Colonic mucosa (tissue), 4 donors: Measurements from ENCODE around the gene TECPR1. TPM values are rescaled to one million over a fixed set of nuclear protein-coding genes. Genes with fewer than 3 reads are reported as not detected.

Experiments used
- DNase-seq: peaks from one replicate; pipeline ENCODE4 v3.0.0-alpha.2; 2020
- H3K27ac ChIP-seq: fragments of 200-600 bp; one replicate; pipeline ENCODE4 v1.8.0; 2021
- H3K27me3 ChIP-seq: fragments of 200-600 bp; one replicate; pipeline ENCODE4 v1.8.0; 2021
- H3K36me3 ChIP-seq: fragments of 200-600 bp; one replicate; pipeline ENCODE4 v1.8.0; 2021
- H3K4me1 ChIP-seq: fragments of 200-600 bp; one replicate; pipeline ENCODE4 v1.8.0; 2021; ENCODE audit warnings: mild to moderate bottlenecking
- H3K4me3 ChIP-seq: fragments of 200-600 bp; one replicate; pipeline ENCODE4 v1.8.0; 2021
- H3K9ac ChIP-seq, 2 donors: one replicate each; pipeline ENCODE4 v1.7.0; 2013; ENCODE audit warnings: control low read depth in 2 of 2, low read depth in 2 of 2, low read length in 2 of 2
- H3K9me3 ChIP-seq: fragments of 200-600 bp; one replicate; pipeline ENCODE4 v1.8.0; 2021
- intact Hi-C: fragments of 100-400 bp; cut with DNase I; formaldehyde crosslinking; loops from one replicate; pipeline ENCODE4 v1.14.1; 2022
- total RNA-seq, 2 donors: library from RNA; stranded (reverse); fragmentation: NEBNext Ultra II Directional in 1 of 2; extraction: Animal tissue kit (Norgen Biotek cat#: 25700) in 1 of 2; gene quantifications; one replicate each; pipeline ENCODE4 v1.2.1, GENCODE V29; 2021
- TF ChIP-seq, protein P1 (sequence below): fragments of 200-600 bp; IDR thresholded peaks from one replicate; pipeline ENCODE4 v1.8.0; 2022; ENCODE audit warnings: antibody characterized with exemption, mild to moderate bottlenecking
- donor health status: healthy.
- donor health status: DM: no; HTN: no; CAD: no.
- donor health status: DM: no; HTN: no; CAD: no.

The TECPR1 gene, protein sequence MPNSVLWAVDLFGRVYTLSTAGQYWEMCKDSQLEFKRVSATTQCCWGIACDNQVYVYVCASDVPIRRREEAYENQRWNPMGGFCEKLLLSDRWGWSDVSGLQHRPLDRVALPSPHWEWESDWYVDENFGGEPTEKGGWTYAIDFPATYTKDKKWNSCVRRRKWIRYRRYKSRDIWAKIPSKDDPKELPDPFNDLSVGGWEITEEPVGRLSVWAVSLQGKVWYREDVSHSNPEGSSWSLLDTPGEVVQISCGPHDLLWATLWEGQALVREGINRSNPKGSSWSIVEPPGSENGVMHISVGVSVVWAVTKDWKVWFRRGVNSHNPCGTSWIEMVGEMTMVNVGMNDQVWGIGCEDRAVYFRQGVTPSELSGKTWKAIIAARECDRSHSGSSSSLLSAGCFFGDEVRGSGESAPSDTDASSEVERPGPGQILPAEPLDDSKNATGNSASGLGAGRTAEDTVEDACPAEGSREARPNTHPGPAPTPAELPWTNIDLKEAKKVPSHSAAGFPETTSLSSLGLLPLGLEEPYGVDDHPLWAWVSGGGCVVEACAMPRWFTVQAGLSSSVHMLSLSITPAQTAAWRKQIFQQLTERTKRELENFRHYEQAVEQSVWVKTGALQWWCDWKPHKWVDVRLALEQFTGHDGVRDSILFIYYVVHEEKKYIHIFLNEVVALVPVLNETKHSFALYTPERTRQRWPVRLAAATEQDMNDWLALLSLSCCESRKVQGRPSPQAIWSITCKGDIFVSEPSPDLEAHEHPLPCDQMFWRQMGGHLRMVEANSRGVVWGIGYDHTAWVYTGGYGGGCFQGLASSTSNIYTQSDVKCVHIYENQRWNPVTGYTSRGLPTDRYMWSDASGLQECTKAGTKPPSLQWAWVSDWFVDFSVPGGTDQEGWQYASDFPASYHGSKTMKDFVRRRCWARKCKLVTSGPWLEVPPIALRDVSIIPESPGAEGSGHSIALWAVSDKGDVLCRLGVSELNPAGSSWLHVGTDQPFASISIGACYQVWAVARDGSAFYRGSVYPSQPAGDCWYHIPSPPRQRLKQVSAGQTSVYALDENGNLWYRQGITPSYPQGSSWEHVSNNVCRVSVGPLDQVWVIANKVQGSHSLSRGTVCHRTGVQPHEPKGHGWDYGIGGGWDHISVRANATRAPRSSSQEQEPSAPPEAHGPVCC
- 10 to 100 TPM; 20.3 to 44.5 TPM for total RNA-seq

DNA sequence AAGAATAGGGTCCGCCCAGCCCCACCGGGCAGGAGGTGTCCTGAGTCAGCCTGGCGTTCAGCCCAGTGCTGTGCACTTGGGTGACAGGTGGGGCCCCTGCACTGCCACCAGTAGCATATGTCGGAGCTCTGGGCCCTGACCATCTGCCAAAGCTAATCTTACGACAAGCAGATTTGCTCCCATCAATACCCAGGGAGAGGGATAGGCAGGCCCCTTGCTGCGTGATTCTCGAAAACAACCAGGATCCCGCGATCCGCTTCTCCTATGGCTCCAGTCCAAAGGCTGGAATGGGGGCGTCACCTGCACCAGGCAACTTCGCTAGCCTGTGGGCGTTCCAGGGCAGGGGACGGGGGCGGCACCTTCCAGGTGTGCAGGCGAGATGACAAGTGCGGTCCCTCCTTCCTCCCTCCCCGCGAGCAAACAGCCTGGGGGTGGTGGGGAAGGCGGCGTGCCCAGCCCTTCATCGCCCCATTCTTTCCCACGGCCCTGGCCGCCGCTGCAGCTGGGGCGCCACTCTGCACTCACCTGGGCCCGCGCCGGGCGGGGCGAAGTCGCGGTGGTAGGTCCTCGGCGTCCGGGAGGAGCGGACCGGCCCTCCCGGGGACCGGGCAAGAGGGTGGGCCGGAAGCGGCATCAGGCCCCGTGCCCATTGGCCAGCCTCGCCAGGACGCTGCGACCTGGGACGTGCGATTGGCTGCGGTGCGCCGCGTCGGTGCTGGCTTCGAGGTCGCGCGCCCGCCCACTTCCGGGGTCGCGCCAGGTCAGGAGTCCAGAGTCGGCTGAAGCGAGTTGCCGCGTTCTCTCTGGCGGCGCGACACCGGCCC lies at the start of gene TECPR1:
Gene TECPR1 (minus strand): TSS at position 632 of the 824 bp plus-strand sequence. CDS start 6,086 bp downstream, outside the sequence.
- DNase-seq, result peak; percentile 96
- Histone ChIP-seq H3K9me3 (no peaks in the 10 kb centered on the region), H3K27me3 (no peaks in the 10 kb centered on the region), H3K4me3 (peak within 1 kb of the TSS; percentile 70), H3K9ac (peak within 1 kb of the TSS; percentile 82 to 93), H3K27ac (peak within 1 kb of the TSS; percentile 88), H3K36me3 (no peaks in the 10 kb centered on the region), H3K4me1 (peaks cover 8% of the 10 kb centered on the region)
- TF ChIP-seq, protein P1, sequence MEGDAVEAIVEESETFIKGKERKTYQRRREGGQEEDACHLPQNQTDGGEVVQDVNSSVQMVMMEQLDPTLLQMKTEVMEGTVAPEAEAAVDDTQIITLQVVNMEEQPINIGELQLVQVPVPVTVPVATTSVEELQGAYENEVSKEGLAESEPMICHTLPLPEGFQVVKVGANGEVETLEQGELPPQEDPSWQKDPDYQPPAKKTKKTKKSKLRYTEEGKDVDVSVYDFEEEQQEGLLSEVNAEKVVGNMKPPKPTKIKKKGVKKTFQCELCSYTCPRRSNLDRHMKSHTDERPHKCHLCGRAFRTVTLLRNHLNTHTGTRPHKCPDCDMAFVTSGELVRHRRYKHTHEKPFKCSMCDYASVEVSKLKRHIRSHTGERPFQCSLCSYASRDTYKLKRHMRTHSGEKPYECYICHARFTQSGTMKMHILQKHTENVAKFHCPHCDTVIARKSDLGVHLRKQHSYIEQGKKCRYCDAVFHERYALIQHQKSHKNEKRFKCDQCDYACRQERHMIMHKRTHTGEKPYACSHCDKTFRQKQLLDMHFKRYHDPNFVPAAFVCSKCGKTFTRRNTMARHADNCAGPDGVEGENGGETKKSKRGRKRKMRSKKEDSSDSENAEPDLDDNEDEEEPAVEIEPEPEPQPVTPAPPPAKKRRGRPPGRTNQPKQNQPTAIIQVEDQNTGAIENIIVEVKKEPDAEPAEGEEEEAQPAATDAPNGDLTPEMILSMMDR, result no peak
- intact Hi-C loops, result no loop called here

DNA sequence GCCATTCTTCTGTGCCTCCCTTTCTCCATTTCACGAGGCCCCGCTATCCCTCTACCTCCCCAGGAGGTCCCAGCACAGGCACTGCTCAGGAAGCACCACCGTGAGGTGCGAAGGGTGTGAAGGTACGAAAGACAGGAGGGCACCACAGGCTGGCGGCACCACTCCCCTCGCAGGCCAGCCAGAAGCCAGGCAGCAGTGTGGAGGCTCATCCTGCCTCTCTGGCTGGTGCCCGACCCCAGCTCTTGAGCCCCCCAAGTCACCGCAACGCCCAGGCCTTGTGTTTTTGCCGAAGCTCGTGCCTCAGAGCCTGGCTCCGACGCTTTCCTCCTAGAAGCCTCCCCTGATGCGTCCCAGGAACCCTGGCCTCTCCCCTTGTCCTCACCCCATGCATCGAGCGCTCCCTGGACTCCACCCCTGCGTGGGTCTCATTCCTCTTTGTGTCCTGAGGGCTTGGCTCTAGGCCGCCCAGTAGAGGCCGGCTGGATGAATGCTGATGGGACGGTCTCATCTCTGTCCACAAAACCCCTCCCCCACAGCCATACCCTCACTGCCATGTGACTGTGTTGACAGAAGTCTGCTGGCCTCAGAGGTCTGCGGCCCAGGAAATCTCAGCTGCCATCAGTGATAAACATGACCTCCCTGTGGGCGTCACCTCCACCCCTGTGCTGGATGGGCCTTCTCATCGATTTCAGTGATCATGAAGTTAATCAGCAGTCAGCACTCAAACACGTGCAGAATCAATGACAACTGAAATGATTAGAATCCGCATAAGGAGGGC lies 48.8 kb upstream of the TECPR1 start:
- H3K27ac ChIP-seq, result no peak overlapping the region
- no peaks in the 10 kb centered on the region for H3K36me3 ChIP-seq

DNA sequence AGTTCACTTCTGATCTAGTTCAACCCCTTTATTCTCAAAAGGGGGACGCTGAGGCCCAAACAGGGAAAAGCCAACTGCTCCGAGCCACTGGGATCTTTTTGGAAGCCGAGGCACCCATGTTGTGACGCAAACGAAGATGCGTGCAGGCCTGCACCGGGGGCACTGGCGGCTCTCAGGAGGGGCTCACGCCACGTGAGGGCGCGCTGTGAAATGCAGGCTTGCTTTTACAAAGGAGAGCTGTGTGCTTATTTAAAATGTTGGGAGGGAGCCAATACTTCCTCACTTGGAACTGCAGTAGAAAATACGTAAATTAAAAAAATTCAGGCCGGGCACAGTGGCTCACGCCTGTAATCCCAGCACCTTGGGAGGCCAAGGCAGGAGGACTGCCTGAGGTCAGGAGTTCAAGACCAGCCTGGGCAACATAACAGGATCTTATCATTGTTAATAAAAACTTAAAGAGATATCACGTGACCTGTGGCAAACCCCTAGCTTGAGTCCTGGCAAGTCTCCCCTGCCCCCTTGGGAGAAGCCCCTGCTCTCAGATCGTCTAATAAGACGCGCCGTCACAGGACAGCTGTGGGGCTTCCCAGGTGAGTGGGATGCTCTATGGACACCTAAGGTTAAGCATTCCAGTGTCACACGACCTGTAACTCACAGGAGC lies 45.7 kb upstream of the TECPR1 start:
- TF ChIP-seq, protein P1, result no peak
- no peak for DNase-seq
- H3K36me3 ChIP-seq, result no peaks in the 10 kb centered on the region

More for the DNA sequence above, 48.8 kb upstream of the TECPR1 start:
- TF ChIP-seq, protein P1, result no peak
- intact Hi-C loops, result loop anchor here (10.0 kb wide), 1 partner anchor 244 kb away; no protein-coding TSS in a partner anchor
- H3K27me3 ChIP-seq, result no peaks in the 10 kb centered on the region
- no peak overlapping the region for H3K9ac ChIP-seq
- DNase-seq, result no peak
- no peak overlapping the region for H3K4me3 ChIP-seq
- no peaks in the 10 kb centered on the region for H3K9me3 ChIP-seq
- H3K4me1 ChIP-seq, result no peaks in the 10 kb centered on the region

DNA sequence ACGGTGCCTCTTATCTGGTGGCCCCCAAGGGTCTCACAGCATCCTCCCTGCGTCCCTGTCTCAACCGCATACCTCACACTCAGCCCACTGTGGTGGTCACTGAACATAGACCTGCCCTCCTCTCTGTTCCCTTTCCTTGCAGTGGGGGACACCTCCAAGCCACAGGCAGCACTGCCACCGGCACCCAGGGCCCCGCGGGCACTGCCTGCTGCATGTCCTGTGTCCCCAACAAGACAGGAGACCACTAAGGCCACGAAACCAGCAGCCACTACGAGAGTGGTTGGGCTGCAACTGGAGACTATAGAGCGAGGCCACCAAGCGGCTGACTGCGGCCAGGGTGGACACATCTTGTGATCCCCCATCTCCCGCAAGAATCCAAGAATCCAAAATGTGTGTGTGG lies 44.8 kb upstream of the TECPR1 start:
- Histone ChIP-seq H3K9me3 (no peaks in the 10 kb centered on the region), H3K27me3 (no peaks in the 10 kb centered on the region), H3K4me3 (no peak overlapping the region), H3K36me3 (peaks cover 2% of the 10 kb centered on the region), H3K27ac (no peak overlapping the region), H3K4me1 (no peaks in the 10 kb centered on the region), H3K9ac (no peak overlapping the region)
- DNase-seq, result no peak
- intact Hi-C loops, result no loop called here
- TF ChIP-seq, protein P1, result no peak

More for the DNA sequence above, 45.7 kb upstream of the TECPR1 start:
- Histone ChIP-seq H3K4me3 (no peak overlapping the region), H3K9me3 (no peaks in the 10 kb centered on the region), H3K4me1 (no peaks in the 10 kb centered on the region), H3K27ac (no peak overlapping the region), H3K9ac (no peak overlapping the region), H3K27me3 (no peaks in the 10 kb centered on the region)
- intact Hi-C loops, result no loop called here
